ENCODE results near the gene TGM5. TPM values are rescaled to one million over a fixed set of nuclear protein-coding genes. Genes with fewer than 3 reads are reported as not detected.
A peak's percentile ranks its signal among the peaks of the same experiment; 100 is the strongest.

TGM5 gene
- total RNA-seq (not detected in 2 replicates), polyA plus RNA-seq (not detected in 2 replicates)

- peak; percentile 14 for DNase-seq (ENCODE audit: low spot score)
- no peak for TF ChIP-seq EZH2phosphoT487 (IDR thresholded peaks at IDR 0.05; ENCODE audit: low read depth, severe bottlenecking, unreplicated experiment)
- TF ChIP-seq, protein P1, sequence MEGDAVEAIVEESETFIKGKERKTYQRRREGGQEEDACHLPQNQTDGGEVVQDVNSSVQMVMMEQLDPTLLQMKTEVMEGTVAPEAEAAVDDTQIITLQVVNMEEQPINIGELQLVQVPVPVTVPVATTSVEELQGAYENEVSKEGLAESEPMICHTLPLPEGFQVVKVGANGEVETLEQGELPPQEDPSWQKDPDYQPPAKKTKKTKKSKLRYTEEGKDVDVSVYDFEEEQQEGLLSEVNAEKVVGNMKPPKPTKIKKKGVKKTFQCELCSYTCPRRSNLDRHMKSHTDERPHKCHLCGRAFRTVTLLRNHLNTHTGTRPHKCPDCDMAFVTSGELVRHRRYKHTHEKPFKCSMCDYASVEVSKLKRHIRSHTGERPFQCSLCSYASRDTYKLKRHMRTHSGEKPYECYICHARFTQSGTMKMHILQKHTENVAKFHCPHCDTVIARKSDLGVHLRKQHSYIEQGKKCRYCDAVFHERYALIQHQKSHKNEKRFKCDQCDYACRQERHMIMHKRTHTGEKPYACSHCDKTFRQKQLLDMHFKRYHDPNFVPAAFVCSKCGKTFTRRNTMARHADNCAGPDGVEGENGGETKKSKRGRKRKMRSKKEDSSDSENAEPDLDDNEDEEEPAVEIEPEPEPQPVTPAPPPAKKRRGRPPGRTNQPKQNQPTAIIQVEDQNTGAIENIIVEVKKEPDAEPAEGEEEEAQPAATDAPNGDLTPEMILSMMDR (IDR thresholded peaks at IDR 0.05; ENCODE audit: poor library complexity), result no peak
- no peak for TF ChIP-seq EZH2 (IDR thresholded peaks at IDR 0.05; ENCODE audit: borderline replicate concordance)
- 78% methylated on average over 8 of the region's 8 CpGs for WGBS (ENCODE audit: low lambda C conversion rate, missing lambda C conversion rate)
- Histone ChIP-seq H4K20me1 (ENCODE audit: insufficient read depth, poor library complexity, severe bottlenecking) (no peaks in the 10 kb centered on the region), H3K27me3 (peaks cover 30% of the 10 kb centered on the region), H3K4me3 (no peak within 1 kb of the TSS), H3K36me3 (replicated peaks; ENCODE audit: insufficient read depth, low read depth) (no peaks in the 10 kb centered on the region), H3K9me3 (ENCODE audit: low read depth) (no peaks in the 10 kb centered on the region), H3K27ac (no peak within 1 kb of the TSS), H3K79me2 (no peaks in the 10 kb centered on the region), H3K4me1 (ENCODE audit: insufficient read depth) (no peaks in the 10 kb centered on the region), H3K9me2 (replicated peaks; ENCODE audit: insufficient read depth) (no peaks in the 10 kb centered on the region), H2AFZ (no peak within 1 kb of the TSS), H3K4me2 (no peak within 1 kb of the TSS)
Measured at GRCh38 chr15:43266834-43267233, at the start of gene TGM5. TSS of gene TGM5 (minus strand) at chr15:43266928. CDS start at chr15:43266849, 79 bp downstream.

GRCh38 chr15:43314171-43314570 lies 47.4 kb upstream of the TGM5 start:
- H3K36me3 ChIP-seq (replicated peaks; ENCODE audit: insufficient read depth, low read depth), result no peaks in the 10 kb centered on the region

GRCh38 chr15:43312378-43312777 lies 45.6 kb upstream of the TGM5 start:
- TF ChIP-seq EZH2 (IDR thresholded peaks at IDR 0.05; ENCODE audit: borderline replicate concordance) (no peak), EZH2phosphoT487 (IDR thresholded peaks at IDR 0.05; ENCODE audit: low read depth, severe bottlenecking, unreplicated experiment) (no peak)
- TF ChIP-seq, protein P1 (IDR thresholded peaks at IDR 0.05; ENCODE audit: poor library complexity), result no peak
- 78% methylated on average over 4 of the region's 4 CpGs for WGBS (ENCODE audit: low lambda C conversion rate, missing lambda C conversion rate)

More at GRCh38 chr15:43314171-43314570, 47.4 kb upstream of the TGM5 start:
- Histone ChIP-seq H3K9me3 (ENCODE audit: low read depth) (no peaks in the 10 kb centered on the region), H3K27ac (no peak overlapping the region), H3K79me2 (no peaks in the 10 kb centered on the region), H2AFZ (no peak overlapping the region), H3K9me2 (replicated peaks; ENCODE audit: insufficient read depth) (no peaks in the 10 kb centered on the region), H3K4me2 (no peak overlapping the region), H3K4me1 (ENCODE audit: insufficient read depth) (no peaks in the 10 kb centered on the region), H4K20me1 (ENCODE audit: insufficient read depth, poor library complexity, severe bottlenecking) (no peaks in the 10 kb centered on the region), H3K4me3 (no peak overlapping the region), H3K27me3 (peaks cover 3% of the 10 kb centered on the region)
- WGBS (ENCODE audit: low lambda C conversion rate, missing lambda C conversion rate), result 88% methylated on average over 3 of the region's 3 CpGs
- DNase-seq (ENCODE audit: low spot score), result no peak
- TF ChIP-seq EZH2phosphoT487 (IDR thresholded peaks at IDR 0.05; ENCODE audit: low read depth, severe bottlenecking, unreplicated experiment) (no peak), EZH2 (IDR thresholded peaks at IDR 0.05; ENCODE audit: borderline replicate concordance) (no peak)

DNA sequence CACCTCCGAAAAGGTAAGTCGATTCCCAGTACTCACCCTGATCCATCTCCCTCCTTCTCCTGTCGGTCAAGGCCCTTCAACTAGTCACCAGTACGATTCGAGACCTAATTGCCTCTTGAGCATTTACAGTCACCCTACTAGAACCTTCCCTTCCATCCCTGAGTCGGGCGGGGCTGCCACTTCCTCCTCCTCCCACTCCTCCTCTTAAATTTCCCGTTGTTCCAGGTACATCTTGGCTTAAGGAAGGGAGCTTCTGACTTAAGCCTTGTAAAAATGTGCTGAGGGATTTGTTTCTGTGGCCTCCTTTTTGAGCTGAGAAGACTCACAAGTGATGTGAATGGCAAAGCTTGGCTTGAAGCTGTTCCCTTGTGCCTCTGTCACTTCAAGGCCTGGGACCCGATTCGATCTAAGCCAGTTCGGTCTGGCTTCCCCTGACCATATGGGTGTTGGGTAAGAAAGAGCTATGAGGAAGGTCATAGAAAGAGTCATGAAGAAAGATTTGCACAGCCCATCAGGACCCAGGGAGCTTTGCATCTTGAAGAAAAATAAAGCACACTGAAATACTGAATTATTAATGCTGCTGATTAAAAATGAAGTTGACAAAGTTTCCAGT lies 35.6 kb upstream of the TGM5 start, which contains the start of gene TGM7:
TGM7 (minus strand) TSS at position 51 of the 613 bp plus-strand sequence.
- peaks cover 2% of the 10 kb centered on the region for H3K27me3 ChIP-seq
- no peak for DNase-seq (ENCODE audit: low spot score)
- no peak for TF ChIP-seq EZH2 (IDR thresholded peaks at IDR 0.05; ENCODE audit: borderline replicate concordance)
- TF ChIP-seq, protein P1 (IDR thresholded peaks at IDR 0.05; ENCODE audit: poor library complexity), result no peak
- H2AFZ ChIP-seq, result no peak within 1 kb of the TSS
- no peaks in the 10 kb centered on the region for H3K9me2 ChIP-seq (replicated peaks; ENCODE audit: insufficient read depth)
- H4K20me1 ChIP-seq (ENCODE audit: insufficient read depth, poor library complexity, severe bottlenecking), result no peaks in the 10 kb centered on the region
- 90% methylated on average over 11 of the region's 11 CpGs for WGBS (ENCODE audit: low lambda C conversion rate, missing lambda C conversion rate)
- no peaks in the 10 kb centered on the region for H3K36me3 ChIP-seq (replicated peaks; ENCODE audit: insufficient read depth, low read depth)
- H3K4me2 ChIP-seq, result no peak within 1 kb of the TSS
- H3K27ac ChIP-seq, result no peak within 1 kb of the TSS
- H3K4me3 ChIP-seq, result no peak within 1 kb of the TSS
- H3K79me2 ChIP-seq, result no peaks in the 10 kb centered on the region
- H3K9me3 ChIP-seq (ENCODE audit: low read depth), result no peaks in the 10 kb centered on the region
- no peaks in the 10 kb centered on the region for H3K4me1 ChIP-seq (ENCODE audit: insufficient read depth)

More at GRCh38 chr15:43312378-43312777, 45.6 kb upstream of the TGM5 start:
- Histone ChIP-seq H3K4me2 (no peak overlapping the region), H3K36me3 (replicated peaks; ENCODE audit: insufficient read depth, low read depth) (no peaks in the 10 kb centered on the region), H3K9me3 (ENCODE audit: low read depth) (no peaks in the 10 kb centered on the region), H3K27me3 (peaks cover 11% of the 10 kb centered on the region), H3K4me1 (ENCODE audit: insufficient read depth) (no peaks in the 10 kb centered on the region), H3K9me2 (replicated peaks; ENCODE audit: insufficient read depth) (no peaks in the 10 kb centered on the region), H3K27ac (no peak overlapping the region), H2AFZ (no peak overlapping the region), H4K20me1 (ENCODE audit: insufficient read depth, poor library complexity, severe bottlenecking) (no peaks in the 10 kb centered on the region), H3K4me3 (no peak overlapping the region), H3K79me2 (no peaks in the 10 kb centered on the region)
- DNase-seq (ENCODE audit: low spot score), result no peak

All from hepatocyte (in vitro differentiated cells).